Prostate gland (tissue), 2 donors: Measurements from ENCODE around the gene PLEKHN1.

Experiments
- CTCF ChIP-seq, 4 experiments: fragments of 200-600 bp in 2 of 4; fragments of 450-650 bp in 2 of 4; sonication (generic) in 2 of 4; IDR thresholded peaks; 1 replicate in 3 of 4; 2 replicates in 1 of 4; pipeline ENCODE4 v1.5.1; 2016 to 2019; ENCODE audit warnings: antibody characterized with exemption in 4 of 4, mild to moderate bottlenecking in 2 of 4, moderate library complexity in 2 of 4
- POLR2A ChIP-seq: fragments of 450-650 bp; IDR thresholded peaks from one replicate; pipeline ENCODE4 v1.6.1; 2016; ENCODE audit warnings: antibody characterized with exemption, mild to moderate bottlenecking
- POLR2AphosphoS5 ChIP-seq: sonication (generic); formaldehyde crosslinking; IDR thresholded peaks from one replicate; pipeline ENCODE4 v1.6.1; 2017; ENCODE audit warnings: antibody characterized with exemption

- TF ChIP-seq CTCF (IDR thresholded peaks at IDR 0.05) (no peak), POLR2A (no peak), POLR2AphosphoS5 (no peak)
These were observed 57.4 kb downstream of the PLEKHN1 start for GRCh38 chr1:1023700-1024099.
